ENCODE data around the gene GCDH.
"Not testable (repeated sequence)": the region's sequence is repeated elsewhere in the genome, so short reads cannot be mapped to it uniquely, and the experiment has no call there.

The GCDH gene

GRCh38 chr19:12890787-12891552, at the start of gene GCDH:
Gene GCDH (plus strand): TSS chr19:12891160. CDS start chr19:12891305, 145 bp downstream.
- TF ChIP-seq CTCF (IDR thresholded peaks at IDR 0.05; ENCODE audit: extremely low read depth, missing control alignments), result no peak
- peak; percentile 96 for DNase-seq (ENCODE audit: low spot score)

GRCh38 chr19:12842511-12842910, 48.4 kb upstream of the GCDH start:
- no peak for TF ChIP-seq CTCF (IDR thresholded peaks at IDR 0.05; ENCODE audit: extremely low read depth, missing control alignments)
- no peak for DNase-seq (ENCODE audit: low spot score)

- DNase-seq (ENCODE audit: low spot score), result no peak
- TF ChIP-seq CTCF (IDR thresholded peaks at IDR 0.05; ENCODE audit: extremely low read depth, missing control alignments), result no peak
Observed at GRCh38 chr19:12843328-12843727, 47.6 kb upstream of the GCDH start.

GRCh38 chr19:12843999-12844732, 46.8 kb upstream of the GCDH start:
- TF ChIP-seq CTCF (IDR thresholded peaks at IDR 0.05; ENCODE audit: extremely low read depth, missing control alignments), result no peak
- no peak for DNase-seq (ENCODE audit: low spot score)

GRCh38 chr19:12846613-12847012, 44.3 kb upstream of the GCDH start:
- not testable (repeated sequence) for DNase-seq (ENCODE audit: low spot score)

GRCh38 chr19:12847159-12848139, 43.5 kb upstream of the GCDH start:
- TF ChIP-seq CTCF (IDR thresholded peaks at IDR 0.05; ENCODE audit: extremely low read depth, missing control alignments), result peak; percentile 100
- DNase-seq (ENCODE audit: low spot score), result peak; percentile 94

GRCh38 chr19:12856653-12857052, 34.3 kb upstream of the GCDH start:
- no peak for TF ChIP-seq CTCF (IDR thresholded peaks at IDR 0.05; ENCODE audit: extremely low read depth, missing control alignments)
- no peak for DNase-seq (ENCODE audit: low spot score)
